Muscle layer of colon (tissue), 2 donors: ENCODE measurements around the gene SPPL2C.

Source experiments
- H3K27ac ChIP-seq: one replicate; pipeline ENCODE4 v1.7.0; 2013; ENCODE audit warnings: low read depth, mild to moderate bottlenecking, low read length, moderate library complexity
- H3K27me3 ChIP-seq, 2 donors: one replicate each; pipeline ENCODE4 v1.7.0; 2013; ENCODE audit warnings: low read length in 2 of 2, mild to moderate bottlenecking in 2 of 2; ENCODE audit not compliant: insufficient read depth in 2 of 2, control insufficient read depth in 1 of 2
- H3K36me3 ChIP-seq: one replicate; pipeline ENCODE4 v1.7.0; 2013; ENCODE audit warnings: mild to moderate bottlenecking, low read length; ENCODE audit not compliant: insufficient read depth
- H3K4me1 ChIP-seq: one replicate; pipeline ENCODE4 v1.7.0; 2013; ENCODE audit warnings: mild to moderate bottlenecking, low read length; ENCODE audit not compliant: insufficient read depth
- H3K4me3 ChIP-seq, 2 donors: one replicate each; pipeline ENCODE4 v1.7.0; 2013; ENCODE audit warnings: low read length in 2 of 2, low read depth in 1 of 2, mild to moderate bottlenecking in 1 of 2, moderate library complexity in 1 of 2
- H3K9ac ChIP-seq: one replicate; pipeline ENCODE4 v1.7.0; 2013; ENCODE audit warnings: low read length
- H3K9me3 ChIP-seq: one replicate; pipeline ENCODE4 v1.7.0; 2013; ENCODE audit warnings: mild to moderate bottlenecking, low read length
- donor health status: abdominal sarcoma.
- donor health status: Adenocarcinoma of cecum.

SPPL2C gene

DNA sequence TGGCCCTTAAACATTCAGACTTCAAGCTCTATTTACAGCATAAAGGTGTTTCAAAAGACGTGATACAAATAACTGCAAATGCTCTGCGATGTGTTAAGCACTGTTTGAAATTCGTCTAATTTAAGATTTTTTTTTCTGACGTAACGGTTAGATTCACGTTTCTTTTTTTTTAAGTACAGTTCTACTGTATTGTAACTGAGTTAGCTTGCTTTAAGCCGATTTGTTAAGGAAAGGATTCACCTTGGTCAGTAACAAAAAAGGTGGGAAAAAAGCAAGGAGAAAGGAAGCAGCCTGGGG, 49.0 kb downstream of the SPPL2C start:
- Histone ChIP-seq H3K27ac (peak overlapping the region; percentile 16), H3K9me3 (no peaks in the 10 kb centered on the region), H3K27me3 (peaks cover 0 to 38% of the 10 kb centered on the region in 2 donors), H3K4me1 (peaks cover 4% of the 10 kb centered on the region), H3K36me3 (no peaks in the 10 kb centered on the region), H3K4me3 (peak overlapping the region in 1 of 2 donors; percentile 72), H3K9ac (no peak overlapping the region)

DNA sequence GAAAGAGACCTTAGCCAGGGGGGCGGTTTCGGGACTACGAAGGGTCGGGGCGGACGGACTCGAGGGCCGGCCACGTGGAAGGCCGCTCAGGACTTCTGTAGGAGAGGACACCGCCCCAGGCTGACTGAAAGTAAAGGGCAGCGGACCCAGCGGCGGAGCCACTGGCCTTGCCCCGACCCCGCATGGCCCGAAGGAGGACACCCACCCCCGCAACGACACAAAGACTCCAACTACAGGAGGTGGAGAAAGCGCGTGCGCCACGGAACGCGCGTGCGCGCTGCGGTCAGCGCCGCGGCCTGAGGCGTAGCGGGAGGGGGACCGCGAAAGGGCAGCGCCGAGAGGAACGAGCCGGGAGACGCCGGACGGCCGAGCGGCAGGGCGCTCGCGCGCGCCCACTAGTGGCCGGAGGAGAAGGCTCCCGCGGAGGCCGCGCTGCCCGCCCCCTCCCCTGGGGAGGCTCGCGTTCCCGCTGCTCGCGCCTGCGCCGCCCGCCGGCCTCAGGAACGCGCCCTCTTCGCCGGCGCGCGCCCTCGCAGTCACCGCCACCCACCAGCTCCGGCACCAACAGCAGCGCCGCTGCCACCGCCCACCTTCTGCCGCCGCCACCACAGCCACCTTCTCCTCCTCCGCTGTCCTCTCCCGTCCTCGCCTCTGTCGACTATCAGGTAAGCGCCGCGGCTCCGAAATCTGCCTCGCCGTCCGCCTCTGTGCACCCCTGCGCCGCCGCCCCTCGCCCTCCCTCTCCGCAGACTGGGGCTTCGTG, 49.5 kb downstream of the SPPL2C start, which contains the start of gene MAPT:
MAPT (plus strand) TSS at position 533 of the 763 bp plus-strand sequence. CDS start 67,784 bp downstream, outside the sequence.
- Histone ChIP-seq H3K27me3 (peaks cover 0 to 42% of the 10 kb centered on the region in 2 donors), H3K36me3 (no peaks in the 10 kb centered on the region), H3K9ac (no peak within 1 kb of the TSS), H3K4me3 (peak within 1 kb of the TSS; percentile 72 to 83), H3K9me3 (no peaks in the 10 kb centered on the region), H3K27ac (peak within 1 kb of the TSS; percentile 58), H3K4me1 (peaks cover 4% of the 10 kb centered on the region)

DNA sequence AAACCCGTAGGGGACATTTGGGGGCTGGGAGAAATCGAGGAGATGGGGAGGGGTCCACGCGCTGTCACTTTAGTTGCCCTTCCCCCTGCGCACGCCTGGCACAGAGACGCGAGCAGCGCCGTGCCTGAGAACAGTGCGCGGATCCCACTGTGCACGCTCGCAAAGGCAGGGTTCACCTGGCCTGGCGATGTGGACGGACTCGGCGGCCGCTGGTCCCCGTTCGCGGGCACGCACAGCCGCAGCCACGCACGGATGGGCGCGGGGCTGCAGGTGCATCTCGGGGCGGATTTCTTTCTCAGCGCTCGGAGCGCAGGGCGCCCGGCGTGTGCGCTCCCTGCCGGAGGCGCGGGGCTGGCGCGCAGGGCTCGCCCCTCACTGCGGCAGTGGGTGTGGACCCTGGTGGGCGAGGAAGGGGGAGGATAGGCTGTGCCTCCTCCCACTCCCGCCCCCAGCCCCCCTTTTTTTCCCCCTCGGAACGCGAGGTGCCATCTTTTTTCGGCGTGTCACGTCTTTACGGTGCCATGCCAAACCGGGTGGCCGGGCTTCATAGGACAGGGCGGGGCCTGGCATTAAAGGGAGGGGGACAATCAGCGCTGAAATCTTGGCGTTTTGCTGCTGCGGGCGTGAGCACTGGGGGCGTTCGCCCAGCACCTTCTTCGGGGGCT, 50.8 kb downstream of the SPPL2C start:
- H3K36me3 ChIP-seq, result no peaks in the 10 kb centered on the region
- no peak overlapping the region for H3K27ac ChIP-seq
- peak overlapping the region; percentile 72 to 83 for H3K4me3 ChIP-seq
- no peak overlapping the region for H3K9ac ChIP-seq
- H3K27me3 ChIP-seq, result peaks cover 0 to 42% of the 10 kb centered on the region in 2 donors
- peaks cover 4% of the 10 kb centered on the region for H3K4me1 ChIP-seq
- no peaks in the 10 kb centered on the region for H3K9me3 ChIP-seq

DNA sequence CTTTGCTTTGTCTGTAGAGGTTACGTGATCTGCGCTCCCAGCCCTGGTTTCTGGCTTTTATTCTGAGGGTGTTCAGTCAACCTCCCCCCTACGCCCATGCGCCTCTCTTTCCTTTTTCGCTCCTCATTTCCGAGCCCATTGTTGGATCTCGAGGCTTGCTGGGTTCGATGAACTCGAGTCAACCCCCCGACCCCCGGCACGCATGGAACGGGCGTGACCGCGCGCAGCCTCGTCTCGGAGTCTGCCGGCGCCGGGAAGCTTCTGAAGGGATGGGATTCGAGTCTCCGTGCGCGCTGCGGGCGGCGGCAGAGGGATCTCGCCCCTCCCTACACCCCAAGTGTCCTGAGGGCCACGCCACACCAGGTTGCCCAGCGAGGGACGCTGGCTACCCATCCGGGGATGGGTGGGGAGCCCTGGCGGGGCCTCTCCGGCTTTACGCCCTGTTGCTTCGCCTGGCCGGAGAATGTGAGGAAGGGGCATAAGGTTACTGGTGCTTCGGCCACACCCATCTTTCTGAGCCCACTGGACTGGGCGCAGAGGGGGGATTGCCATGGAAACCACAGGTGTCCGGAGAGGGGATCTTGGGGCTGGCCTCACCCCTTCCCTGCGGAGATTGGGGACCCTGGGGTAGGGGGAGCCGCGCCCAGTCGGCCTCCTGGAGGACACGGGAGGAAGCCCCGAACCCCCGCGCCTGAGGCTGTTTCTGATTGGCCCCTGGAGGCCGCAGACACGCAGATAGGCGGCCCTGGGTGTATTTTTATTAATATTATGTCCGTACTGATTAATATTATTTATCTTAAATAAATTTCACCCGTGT, 51.5 kb downstream of the SPPL2C start:
- no peaks in the 10 kb centered on the region for H3K36me3 ChIP-seq
- peak overlapping the region; percentile 72 to 83 for H3K4me3 ChIP-seq
- H3K4me1 ChIP-seq, result peaks cover 4% of the 10 kb centered on the region
- H3K27me3 ChIP-seq, result peaks cover 0 to 42% of the 10 kb centered on the region in 2 donors
- no peak overlapping the region for H3K9ac ChIP-seq
- H3K9me3 ChIP-seq, result no peaks in the 10 kb centered on the region
- H3K27ac ChIP-seq, result no peak overlapping the region
